Measurements from ENCODE around the gene TNPO2.
"Not testable (repeated sequence)": the region's sequence is repeated elsewhere in the genome, so short reads cannot be mapped to it uniquely, and the experiment has no call there.

TNPO2 gene

DNA sequence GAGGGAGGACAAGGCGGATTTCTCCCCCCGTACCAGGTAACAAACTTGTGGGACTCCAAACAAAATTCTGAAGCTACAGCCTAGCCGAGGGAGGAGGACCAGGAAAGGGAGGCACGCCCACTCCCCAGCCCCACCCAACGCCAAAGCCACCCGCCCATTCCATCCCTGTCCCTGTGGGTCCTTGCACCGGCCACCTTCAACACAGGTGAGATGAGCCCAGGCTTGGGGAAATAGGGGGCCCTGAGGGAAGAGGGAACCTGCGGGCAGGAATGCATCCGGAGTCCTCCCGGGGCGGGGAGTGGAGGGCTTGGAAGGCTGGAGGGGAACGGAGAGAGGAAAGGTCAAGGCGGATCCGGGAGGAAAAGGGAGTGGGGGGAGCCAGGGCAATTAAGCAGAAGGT is 27.9 kb upstream of the TNPO2 start, which contains the start of gene BEST2:
Gene BEST2, plus strand, starts transcription at position 157 of the 400 bp plus-strand sequence. CDS start 802 bp downstream, outside the sequence.
- Mint-ChIP-seq H3K27ac (no peak within 1 kb of the TSS), H3K27me3 (peaks cover 70% of the 10 kb centered on the region), H3K36me3 (peaks cover 19% of the 10 kb centered on the region), H3K4me3 (no peak within 1 kb of the TSS), H3K4me1 (peaks cover 12% of the 10 kb centered on the region), H3K9me3 (peaks cover 5% of the 10 kb centered on the region)
- ATAC-seq: no peak

DNA sequence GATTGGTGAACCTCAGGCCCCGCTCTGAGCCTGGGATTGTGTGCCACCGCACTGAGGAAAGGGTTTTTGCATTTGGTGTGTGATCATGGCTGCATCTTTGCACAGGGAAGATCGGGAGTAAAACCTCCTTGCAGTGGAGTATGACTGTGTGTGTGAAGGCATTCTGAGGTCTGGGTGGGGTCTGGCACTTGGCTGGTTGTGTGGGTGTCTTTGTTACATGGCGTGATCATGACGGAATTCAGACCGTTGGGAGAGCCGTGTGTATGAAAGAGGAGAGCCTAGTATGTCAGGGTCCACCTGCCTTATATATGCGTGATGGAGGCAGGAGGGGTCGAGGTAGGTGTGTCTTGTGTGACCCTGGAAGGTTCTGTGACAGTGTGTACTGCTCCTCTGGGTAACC is 27.1 kb upstream of the TNPO2 start:
- ATAC-seq: no peak
- Mint-ChIP-seq H3K4me3 (no peak overlapping the region), H3K36me3 (peaks cover 27% of the 10 kb centered on the region), H3K27me3 (peaks cover 62% of the 10 kb centered on the region), H3K27ac (no peak overlapping the region), H3K9me3 (peaks cover 5% of the 10 kb centered on the region), H3K4me1 (peaks cover 12% of the 10 kb centered on the region)

GRCh38 chr19:12749938-12750521 is 26.3 kb upstream of the TNPO2 start:
- no peak for ATAC-seq

DNA sequence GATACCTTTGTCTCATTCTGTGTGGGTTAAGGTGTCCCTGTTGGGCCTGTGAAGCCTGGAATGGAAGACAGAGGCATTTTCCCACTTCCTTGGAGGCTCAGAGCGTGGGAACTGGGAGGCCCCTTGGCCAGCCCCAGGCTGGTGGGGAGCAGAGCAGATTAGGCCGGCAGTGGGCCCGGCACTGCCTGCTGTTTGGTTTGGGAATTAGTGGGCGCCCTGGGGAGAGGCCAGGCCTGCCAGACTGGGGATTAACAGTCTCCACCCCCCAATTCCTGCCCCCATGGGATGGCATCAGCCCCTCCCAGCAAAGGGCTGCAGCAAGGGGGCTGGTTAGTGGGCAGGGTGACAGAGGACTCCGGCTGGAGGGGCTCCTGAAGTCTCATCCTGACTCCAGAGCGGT is 24.8 kb upstream of the TNPO2 start:
- peaks cover 44% of the 10 kb centered on the region for H3K36me3 Mint-ChIP-seq

More at GRCh38 chr19:12749938-12750521, 26.3 kb upstream of the TNPO2 start:
- H3K27ac Mint-ChIP-seq: peak overlapping the region; percentile 26
- H3K36me3 Mint-ChIP-seq: peaks cover 36% of the 10 kb centered on the region
- peaks cover 12% of the 10 kb centered on the region for H3K4me1 Mint-ChIP-seq
- H3K4me3 Mint-ChIP-seq: peak overlapping the region; percentile 28
- peaks cover 54% of the 10 kb centered on the region for H3K27me3 Mint-ChIP-seq
- H3K9me3 Mint-ChIP-seq: peaks cover 5% of the 10 kb centered on the region

DNA sequence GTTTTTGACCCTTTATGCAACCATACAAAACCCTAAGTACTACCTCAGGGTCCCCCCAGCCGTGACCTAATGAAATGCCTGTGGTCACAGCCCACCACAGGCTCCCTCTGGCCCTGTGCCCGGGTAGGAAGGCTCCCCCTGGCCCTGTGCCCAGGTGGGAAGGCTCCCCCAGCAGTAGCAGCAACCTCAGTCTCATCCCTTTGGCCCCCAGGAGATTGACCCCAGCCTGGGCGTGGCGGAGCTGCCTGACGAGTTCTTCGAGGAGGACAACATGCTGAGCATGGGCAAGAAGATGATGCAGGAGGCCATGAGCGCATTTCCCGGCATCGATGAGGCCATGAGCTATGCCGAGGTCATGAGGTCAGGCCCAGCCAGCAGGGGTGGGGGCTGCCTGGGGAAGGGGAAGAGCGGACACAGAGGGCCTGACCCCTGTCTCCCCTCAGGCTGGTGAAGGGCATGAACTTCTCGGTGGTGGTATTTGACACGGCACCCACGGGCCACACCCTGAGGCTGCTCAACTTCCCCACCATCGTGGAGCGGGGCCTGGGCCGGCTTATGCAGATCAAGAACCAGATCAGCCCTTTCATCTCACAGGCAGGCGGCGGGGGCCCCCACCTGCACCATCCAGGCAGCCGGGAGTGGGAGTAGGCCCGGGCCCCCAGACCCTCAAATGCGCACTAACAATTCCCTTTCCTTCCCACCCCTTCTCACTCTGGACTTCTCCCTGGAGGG is 21.6 kb upstream of the TNPO2 start:
- peaks cover 19% of the 10 kb centered on the region for H3K4me1 Mint-ChIP-seq
- peak; percentile 31 for ATAC-seq
- no peak overlapping the region for H3K27ac Mint-ChIP-seq
- H3K9me3 Mint-ChIP-seq: peaks cover 5% of the 10 kb centered on the region
- no peak overlapping the region for H3K4me3 Mint-ChIP-seq
- peaks cover 10% of the 10 kb centered on the region for H3K27me3 Mint-ChIP-seq
- H3K36me3 Mint-ChIP-seq: peaks cover 62% of the 10 kb centered on the region

More for the DNA sequence above, 24.8 kb upstream of the TNPO2 start:
- Mint-ChIP-seq H3K4me3 (no peak overlapping the region), H3K27me3 (peaks cover 39% of the 10 kb centered on the region), H3K9me3 (peaks cover 5% of the 10 kb centered on the region), H3K4me1 (peaks cover 12% of the 10 kb centered on the region), H3K27ac (no peak overlapping the region)
- ATAC-seq: no peak

DNA sequence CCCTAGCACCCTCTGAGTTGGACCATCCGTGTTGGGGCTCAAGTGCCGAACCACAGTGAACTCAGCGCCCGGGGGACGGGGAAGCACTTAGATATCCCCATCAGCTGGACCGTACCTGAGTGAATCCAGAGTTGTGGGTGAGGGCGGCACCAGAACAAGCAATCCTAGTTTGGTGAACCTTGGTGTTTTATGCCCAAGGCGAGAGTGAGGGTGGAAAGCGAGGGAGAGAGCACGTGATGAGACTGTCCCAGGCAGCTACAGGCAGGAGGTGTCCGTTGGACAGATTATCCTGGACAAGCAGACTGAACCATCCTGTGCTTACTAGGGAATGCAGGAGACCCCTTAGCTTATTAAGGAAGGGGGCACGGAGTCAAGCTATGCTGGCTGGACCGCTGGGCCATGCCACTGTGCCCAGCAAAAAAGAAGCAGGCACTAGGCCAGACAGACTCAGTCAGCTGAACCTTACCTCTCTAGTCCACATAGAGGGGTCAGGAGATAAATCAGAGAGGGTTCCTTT is 14.2 kb upstream of the TNPO2 start:
- ATAC-seq: no peak
- H3K36me3 Mint-ChIP-seq: peaks cover 29% of the 10 kb centered on the region
- peak overlapping the region; percentile 98 for H3K27ac Mint-ChIP-seq
- peaks cover 39% of the 10 kb centered on the region for H3K4me1 Mint-ChIP-seq
- no peaks in the 10 kb centered on the region for H3K9me3 Mint-ChIP-seq
- no peaks in the 10 kb centered on the region for H3K27me3 Mint-ChIP-seq
- H3K4me3 Mint-ChIP-seq: peak overlapping the region; percentile 100

DNA sequence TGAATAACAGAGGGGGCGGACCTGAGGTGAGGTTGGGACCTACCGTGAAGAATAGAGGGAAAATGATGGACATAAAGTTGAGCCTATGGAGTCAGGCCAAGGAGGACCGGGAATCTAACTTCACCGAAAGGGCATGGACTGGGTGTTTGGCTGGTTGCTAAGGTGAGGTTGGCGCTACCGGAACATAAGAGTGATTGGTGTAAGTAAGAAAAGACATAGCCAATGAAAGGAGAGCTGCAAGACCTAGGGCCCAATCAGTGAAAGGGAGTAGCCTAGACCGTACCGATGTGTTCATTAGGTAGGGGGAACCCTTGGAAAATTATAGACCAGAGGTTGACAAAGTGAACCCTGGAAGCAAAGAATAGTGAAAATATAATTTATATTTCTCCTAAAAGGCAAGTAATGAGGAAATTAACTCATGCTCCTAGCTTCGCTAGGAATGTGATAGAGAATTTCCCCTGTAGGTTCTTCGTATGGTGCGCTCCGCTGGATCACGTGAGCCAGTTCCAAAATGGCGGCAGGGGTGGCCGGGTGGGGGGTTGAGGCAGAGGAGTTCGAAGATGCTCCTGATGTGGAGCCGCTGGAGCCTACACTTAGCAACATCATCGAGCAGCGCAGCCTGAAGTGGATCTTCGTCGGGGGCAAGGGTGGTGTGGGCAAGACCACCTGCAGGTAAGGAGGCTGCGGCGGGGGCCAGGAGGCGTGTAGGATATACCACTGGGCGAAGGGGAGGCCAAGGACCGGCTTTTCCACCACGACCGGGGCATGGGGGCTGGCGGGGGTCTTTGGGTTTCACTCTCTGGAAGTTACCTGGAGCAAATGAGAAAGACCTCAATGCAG is 13.5 kb upstream of the TNPO2 start, which contains the start of gene GET3:
Gene GET3, plus strand, starts transcription at position 503 of the 840 bp plus-strand sequence. Its CDS starts 9 bp downstream, at position 512.
- peaks cover 42% of the 10 kb centered on the region for H3K4me1 Mint-ChIP-seq
- no peaks in the 10 kb centered on the region for H3K27me3 Mint-ChIP-seq
- ATAC-seq: peak; percentile 94
- H3K27ac Mint-ChIP-seq: peak within 1 kb of the TSS; percentile 98
- H3K36me3 Mint-ChIP-seq: peaks cover 26% of the 10 kb centered on the region
- no peaks in the 10 kb centered on the region for H3K9me3 Mint-ChIP-seq
- H3K4me3 Mint-ChIP-seq: peak within 1 kb of the TSS; percentile 100

DNA sequence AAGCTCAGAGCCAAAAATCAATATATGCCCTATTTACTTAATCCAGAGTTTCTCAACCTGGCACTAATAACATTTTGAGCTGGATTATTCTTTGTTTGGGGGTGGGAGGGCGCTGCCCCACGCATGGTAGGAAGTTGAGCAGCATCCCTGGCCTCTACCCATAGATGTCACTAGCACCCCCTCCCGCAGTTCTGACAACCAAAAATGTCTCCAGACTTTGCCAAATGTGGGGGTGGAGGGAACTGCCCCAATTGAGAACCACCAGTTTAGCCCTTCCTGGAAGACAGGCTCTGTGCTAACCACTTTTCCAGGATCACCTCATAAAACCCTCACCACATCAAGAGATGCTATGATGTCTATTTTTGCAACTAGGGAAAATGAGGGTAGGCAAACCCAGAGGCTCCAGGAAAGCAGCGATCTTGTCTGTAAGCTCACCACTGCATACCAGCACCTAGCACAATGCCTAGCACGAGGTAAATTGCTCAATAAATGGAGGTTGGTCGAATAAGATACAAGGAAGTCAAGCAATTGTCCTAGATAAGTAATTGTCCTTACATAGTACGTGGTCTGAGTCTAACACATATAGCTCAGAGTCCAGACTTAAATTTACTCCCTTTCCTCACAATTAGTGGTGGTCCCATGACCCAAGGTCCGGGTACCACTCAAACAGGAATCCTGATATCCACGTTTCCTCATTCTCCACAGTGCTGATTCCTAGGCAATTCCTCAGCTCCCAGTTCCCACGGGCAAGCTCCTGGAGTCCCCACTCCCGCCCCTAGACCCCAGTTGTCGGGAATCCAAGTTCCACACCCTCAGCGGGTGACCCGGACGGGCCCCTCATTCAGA is 9.9 kb upstream of the TNPO2 start:
- Mint-ChIP-seq H3K27ac (peak overlapping the region; percentile 99), H3K27me3 (no peaks in the 10 kb centered on the region), H3K36me3 (peaks cover 35% of the 10 kb centered on the region), H3K4me1 (peaks cover 72% of the 10 kb centered on the region), H3K9me3 (no peaks in the 10 kb centered on the region), H3K4me3 (peak overlapping the region; percentile 92)
- no peak for ATAC-seq

GRCh38 chr19:12731337-12731736 is 7.6 kb upstream of the TNPO2 start:
- no peak overlapping the region for H3K27ac Mint-ChIP-seq
- peaks cover 59% of the 10 kb centered on the region for H3K4me1 Mint-ChIP-seq
- no peak for ATAC-seq
- H3K27me3 Mint-ChIP-seq: no peaks in the 10 kb centered on the region
- H3K36me3 Mint-ChIP-seq: peaks cover 41% of the 10 kb centered on the region
- H3K4me3 Mint-ChIP-seq: no peak overlapping the region
- no peaks in the 10 kb centered on the region for H3K9me3 Mint-ChIP-seq

- peak overlapping the region; percentile 62 for H3K27ac Mint-ChIP-seq
- H3K4me1 Mint-ChIP-seq: peaks cover 61% of the 10 kb centered on the region
- peak overlapping the region; percentile 55 for H3K4me3 Mint-ChIP-seq
- H3K36me3 Mint-ChIP-seq: peaks cover 42% of the 10 kb centered on the region
- no peaks in the 10 kb centered on the region for H3K9me3 Mint-ChIP-seq
- H3K27me3 Mint-ChIP-seq: no peaks in the 10 kb centered on the region
- ATAC-seq: peak; percentile 57
Observed at GRCh38 chr19:12730064-12730463, 6.3 kb upstream of the TNPO2 start.

DNA sequence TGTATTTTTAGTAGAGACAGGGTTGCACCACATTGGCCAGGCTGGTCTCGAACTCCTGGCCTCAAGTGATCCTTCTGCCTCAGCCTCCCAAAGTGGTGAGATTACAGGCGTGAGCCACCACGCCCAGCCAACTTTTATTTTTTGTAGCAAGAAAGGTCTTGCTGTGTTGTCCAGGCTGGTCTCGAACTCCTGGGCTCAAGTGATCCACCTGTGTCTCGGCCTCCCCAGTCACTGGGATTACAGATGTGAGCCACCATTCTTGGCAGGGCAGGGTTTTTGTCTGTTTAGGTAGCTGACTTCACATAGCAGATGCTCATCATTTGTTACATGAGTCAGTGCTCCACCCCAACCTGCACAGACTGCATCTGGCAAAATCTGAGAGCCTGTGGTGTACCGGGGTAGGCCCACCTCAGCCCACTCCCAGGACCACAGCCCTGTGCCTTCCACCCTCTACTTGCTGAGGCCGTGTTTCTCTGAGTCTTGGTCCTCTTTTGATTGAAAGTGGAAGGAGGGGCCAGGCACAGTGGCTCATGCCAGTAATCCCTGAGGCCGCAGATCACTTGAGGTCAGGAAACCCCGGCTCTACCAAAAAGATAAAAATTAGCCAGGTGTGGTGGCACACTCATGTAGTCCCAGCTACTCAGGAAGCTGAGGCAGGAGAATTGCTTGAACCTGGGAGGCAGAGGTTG is 4.2 kb upstream of the TNPO2 start:
- H3K4me3 Mint-ChIP-seq: no peak overlapping the region
- peaks cover 37% of the 10 kb centered on the region for H3K36me3 Mint-ChIP-seq
- no peaks in the 10 kb centered on the region for H3K27me3 Mint-ChIP-seq
- no peak overlapping the region for H3K27ac Mint-ChIP-seq
- peaks cover 70% of the 10 kb centered on the region for H3K4me1 Mint-ChIP-seq
- ATAC-seq: no peak
- no peaks in the 10 kb centered on the region for H3K9me3 Mint-ChIP-seq

- H3K27ac Mint-ChIP-seq: peak overlapping the region; percentile 53
- H3K4me3 Mint-ChIP-seq: no peak overlapping the region
- no peaks in the 10 kb centered on the region for H3K9me3 Mint-ChIP-seq
Observed at GRCh38 chr19:12726988-12727316, 3.2 kb upstream of the TNPO2 start.

DNA sequence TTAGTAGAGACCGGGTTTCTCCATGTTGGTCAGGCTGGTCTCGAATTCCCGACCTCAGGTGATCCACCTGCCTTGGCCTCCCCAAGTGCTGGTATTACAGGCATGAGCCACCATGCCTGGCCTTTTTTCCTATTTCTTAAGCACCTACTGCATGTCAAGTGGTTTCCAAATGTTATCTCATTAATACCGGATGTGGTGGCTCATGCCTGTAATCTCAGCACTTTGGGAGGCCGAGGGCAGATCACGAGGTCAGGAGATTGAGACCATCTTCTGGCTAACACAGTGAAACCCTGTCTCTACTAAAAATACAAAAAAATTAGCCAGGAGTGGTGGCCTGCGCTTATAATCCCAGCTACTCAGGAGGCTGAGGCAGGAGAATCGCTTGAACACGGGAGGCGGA is 1.9 kb upstream of the TNPO2 start:
- not testable (repeated sequence) for H3K27ac Mint-ChIP-seq, H3K9me3 Mint-ChIP-seq, H3K27me3 Mint-ChIP-seq, ATAC-seq, H3K4me3 Mint-ChIP-seq
- H3K36me3 Mint-ChIP-seq: peaks cover 36% of the 10 kb centered on the region
- H3K4me1 Mint-ChIP-seq: peaks cover 68% of the 10 kb centered on the region

More at GRCh38 chr19:12726988-12727316, 3.2 kb upstream of the TNPO2 start:
- no peaks in the 10 kb centered on the region for H3K27me3 Mint-ChIP-seq
- peaks cover 31% of the 10 kb centered on the region for H3K36me3 Mint-ChIP-seq
- peaks cover 67% of the 10 kb centered on the region for H3K4me1 Mint-ChIP-seq
- ATAC-seq: no peak

DNA sequence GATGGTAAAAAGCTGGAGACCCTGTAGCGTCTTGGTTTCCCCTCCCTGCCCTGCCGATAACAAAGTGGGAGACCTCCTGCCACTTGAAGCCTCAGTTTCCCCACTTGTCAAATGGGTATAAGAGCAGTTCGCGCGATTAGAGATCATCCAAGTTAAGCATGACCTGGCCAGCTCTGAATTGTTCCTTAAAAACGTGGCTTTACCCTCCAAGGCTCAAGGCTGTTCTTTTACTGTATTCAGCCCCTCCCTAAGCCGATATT is 421 bp downstream of the TNPO2 start:
- H3K27me3 Mint-ChIP-seq: no peaks in the 10 kb centered on the region
- peaks cover 60% of the 10 kb centered on the region for H3K4me1 Mint-ChIP-seq
- peak overlapping the region; percentile 77 for H3K27ac Mint-ChIP-seq
- H3K9me3 Mint-ChIP-seq: no peaks in the 10 kb centered on the region
- peak overlapping the region; percentile 90 for H3K4me3 Mint-ChIP-seq
- no peak for ATAC-seq
- H3K36me3 Mint-ChIP-seq: peaks cover 27% of the 10 kb centered on the region
